H1 (cell line): Measurements from ENCODE around the gene VPS13D. TPM values are rescaled to one million over a fixed set of nuclear protein-coding genes. Genes with fewer than 3 reads are reported as not detected.

Experiments
- CTCF ChIA-PET: fragments of 300-600 bp; sonication (Branson Sonifier 250); formaldehyde crosslinking; loops from one replicate; lab custom pipeline; 2021; ENCODE audit not compliant: partially characterized antibody; lab: Charles Lee
- POLR2A ChIA-PET: fragments of 300-600 bp; sonication (Branson Sonifier 250); formaldehyde crosslinking; loops from one replicate; lab custom pipeline; 2021; ENCODE audit warnings: inconsistent platforms; ENCODE audit not compliant: partially characterized antibody; lab: Charles Lee
- DNase-seq, 2 experiments: peaks; one replicate each; pipeline versions ENCODE4 v3.0.0 to v3.0.0-alpha.2; 2010 to 2022; ENCODE audit warnings: low spot score in 2 of 2, low read depth in 1 of 2, mixed read lengths in 1 of 2
- FAIRE-seq: peaks from 2 replicates; lab custom pipeline; 2011; peaks lifted over from hg19 to GRCh38; lab: Jason Lieb, UNC
- H2AFZ ChIP-seq: 2 replicates; pipeline ENCODE4 v1.8.1; 2012; ENCODE audit warnings: low read length, inconsistent platforms
- H2AK5ac ChIP-seq: 2 replicates; pipeline ENCODE4 v1.6.1; 2013; ENCODE audit warnings: low read depth, low read length
- H2BK120ac ChIP-seq: replicated peaks from 2 replicates; pipeline ENCODE3; 2013; ENCODE audit warnings: low read depth, low read length, inconsistent platforms
- H2BK12ac ChIP-seq: 2 replicates; pipeline ENCODE4 v1.6.1; 2013; ENCODE audit warnings: low read depth, low read length
- H2BK15ac ChIP-seq: 2 replicates; pipeline ENCODE4 v1.6.1; 2013; ENCODE audit warnings: low read length
- H2BK20ac ChIP-seq: 2 replicates; pipeline ENCODE4 v1.6.1; 2013; ENCODE audit warnings: low read length
- H2BK5ac ChIP-seq: 2 replicates; pipeline ENCODE4 v1.6.1; 2013; ENCODE audit warnings: low read depth, low read length
- H3K14ac ChIP-seq: 2 replicates; pipeline ENCODE4 v1.6.1; 2013; ENCODE audit warnings: inconsistent platforms; ENCODE audit not compliant: insufficient read length
- H3K18ac ChIP-seq: 2 replicates; pipeline ENCODE4 v1.6.1; 2013; ENCODE audit warnings: low read length; ENCODE audit errors: extremely low read depth
- H3K23ac ChIP-seq: 2 replicates; pipeline ENCODE4 v1.6.1; 2013; ENCODE audit warnings: inconsistent platforms; ENCODE audit not compliant: insufficient read length
- H3K23me2 ChIP-seq: 2 replicates; pipeline ENCODE4 v1.6.1; 2013; ENCODE audit warnings: low read depth, low read length
- H3K27ac ChIP-seq: 2 replicates; pipeline ENCODE4 v1.6.1; 2011; ENCODE audit warnings: low read depth, low read length, inconsistent platforms
- H3K27me3 ChIP-seq, 4 experiments: replicated peaks in 1 of 4; 1 replicate in 1 of 4; 2 replicates in 3 of 4; pipeline versions ENCODE4 v1.6.1 to v1.8.1; 2011 to 2013; ENCODE audit warnings: low read length in 3 of 4, mild to moderate bottlenecking in 3 of 4, inconsistent platforms in 2 of 4, mixed read lengths in 2 of 4, moderate library complexity in 1 of 4; ENCODE audit not compliant: control insufficient read depth in 3 of 4, insufficient read depth in 3 of 4; ENCODE audit errors: extremely low read depth in 1 of 4
- H3K36me3 ChIP-seq, 4 experiments: 2 replicates each; pipeline versions ENCODE4 v1.6.1 to v1.8.1; 2011 to 2013; ENCODE audit warnings: mild to moderate bottlenecking in 4 of 4, low read length in 3 of 4, moderate library complexity in 2 of 4, control low read depth in 1 of 4, inconsistent platforms in 1 of 4; ENCODE audit not compliant: insufficient read depth in 4 of 4, control insufficient read depth in 2 of 4
- H3K4ac ChIP-seq: replicated peaks from 2 replicates; pipeline ENCODE3; 2013; ENCODE audit warnings: low read length, low read depth, mixed read lengths, inconsistent platforms; ENCODE audit not compliant: insufficient read length
- H3K4me1 ChIP-seq, 4 experiments: replicated peaks in 1 of 4; 1 replicate in 1 of 4; 2 replicates in 3 of 4; pipeline versions ENCODE4 v1.6.1 to v1.8.1; 2011 to 2013; ENCODE audit warnings: low read length in 3 of 4, inconsistent platforms in 2 of 4, mixed read lengths in 1 of 4; ENCODE audit not compliant: insufficient read depth in 4 of 4, control insufficient read depth in 3 of 4
- H3K4me2 ChIP-seq, 2 experiments: 2 replicates each; pipeline versions ENCODE4 v1.6.1 to v1.8.1; 2011 to 2013; ENCODE audit warnings: low read depth in 2 of 2, low read length in 2 of 2, control low read depth in 1 of 2, inconsistent platforms in 1 of 2, mild to moderate bottlenecking in 1 of 2; ENCODE audit not compliant: insufficient read depth in 1 of 2
- H3K4me3 ChIP-seq, 4 experiments: fragments of 200-600, 300-600 bp in 1 of 4; sonication (generic), shearing (Covaris generic), sonication (Bioruptor Twin) in 1 of 4; 2 replicates each; pipeline versions ENCODE4 v1.5.1 to v1.8.1; 2011 to 2016; ENCODE audit warnings: low read length in 4 of 4, low read depth in 3 of 4, control low read depth in 2 of 4, inconsistent platforms in 2 of 4, mild to moderate bottlenecking in 2 of 4, mixed read lengths in 1 of 4, moderate library complexity in 1 of 4; ENCODE audit not compliant: insufficient read depth in 2 of 4; ENCODE audit errors: extremely low read depth in 1 of 4
- H3K56ac ChIP-seq: replicated peaks from 2 replicates; pipeline ENCODE3; 2013; ENCODE audit warnings: low read depth, mild to moderate bottlenecking, mixed read lengths, low read length, inconsistent platforms; ENCODE audit not compliant: insufficient read length
- H3K79me1 ChIP-seq: 2 replicates; pipeline ENCODE4 v1.6.1; 2013; ENCODE audit warnings: low read depth, low read length, control low read depth
- H3K79me2 ChIP-seq, 2 experiments: 2 replicates each; pipeline versions ENCODE4 v1.6.1 to v1.8.1; 2012 to 2013; ENCODE audit warnings: low read length in 2 of 2, mild to moderate bottlenecking in 2 of 2, inconsistent platforms in 1 of 2; ENCODE audit not compliant: insufficient read depth in 2 of 2, control insufficient read depth in 1 of 2
- H3K9ac ChIP-seq, 4 experiments: replicated peaks in 1 of 4; 1 replicate in 1 of 4; 2 replicates in 3 of 4; pipeline versions ENCODE4 v1.6.1 to v1.8.1; 2011 to 2013; ENCODE audit warnings: low read depth in 3 of 4, low read length in 3 of 4, control low read depth in 2 of 4, mild to moderate bottlenecking in 2 of 4, moderate library complexity in 2 of 4, inconsistent platforms in 1 of 4; ENCODE audit errors: extremely low read depth in 1 of 4
- H3K9me3 ChIP-seq, 2 experiments: 2 replicates each; pipeline versions ENCODE4 v1.6.1 to v1.8.1; 2012 to 2013; ENCODE audit warnings: mild to moderate bottlenecking in 2 of 2, moderate library complexity in 2 of 2, control low read depth in 1 of 2, inconsistent platforms in 1 of 2, low read depth in 1 of 2, low read length in 1 of 2, mixed read lengths in 1 of 2; ENCODE audit not compliant: insufficient read depth in 2 of 2
- H4K20me1 ChIP-seq, 2 experiments: replicated peaks in 1 of 2; 2 replicates each; pipeline versions ENCODE3 to v1.8.1; 2011 to 2013; ENCODE audit warnings: inconsistent platforms in 2 of 2, low read length in 2 of 2, mild to moderate bottlenecking in 1 of 2; ENCODE audit not compliant: insufficient read depth in 2 of 2, control insufficient read depth in 1 of 2
- H4K5ac ChIP-seq: 2 replicates; pipeline ENCODE4 v1.6.1; 2013; ENCODE audit warnings: low read length, low read depth, mixed read lengths, inconsistent platforms; ENCODE audit not compliant: insufficient read length
- H4K8ac ChIP-seq: 2 replicates; pipeline ENCODE4 v1.8.0; 2013; ENCODE audit warnings: mild to moderate bottlenecking, moderate library complexity, low read length, inconsistent platforms; ENCODE audit not compliant: insufficient read depth; ENCODE audit errors: extremely low read depth
- H4K91ac ChIP-seq: replicated peaks from 2 replicates; pipeline ENCODE3; 2013; ENCODE audit warnings: low read length, mixed read lengths, inconsistent platforms; ENCODE audit not compliant: insufficient read length
- TAF1 ChIP-seq: IDR thresholded peaks from 2 replicates; pipeline ENCODE4 v1.6.1; 2011; ENCODE audit warnings: mild to moderate bottlenecking, low read depth, low read length
- ZNF274 ChIP-seq: IDR thresholded peaks from 2 replicates; pipeline ENCODE4 v1.7.0; 2012; ENCODE audit warnings: low read length, borderline replicate concordance; ENCODE audit errors: extremely low read depth
- WGBS, 2 experiments: shearing (Covaris generic) in 1 of 2; methylation state at CpG; one replicate each; pipeline versions ENCODE4 v1.1.6 to v1.1.7; 2013 to 2015; ENCODE audit warnings: low lambda C conversion rate in 2 of 2, mixed read lengths in 2 of 2, inconsistent platforms in 1 of 2, low coverage in 1 of 2, missing lambda C conversion rate in 1 of 2; ENCODE audit not compliant: insufficient replicate concordance in 2 of 2, insufficient coverage in 1 of 2, insufficient read length in 1 of 2; ENCODE audit errors: extremely low coverage in 1 of 2, missing lambda C conversion rate in 1 of 2; 5-methylcytosine and 5-hydroxymethylcytosine counted together
- polyA plus RNA-seq, 7 experiments: library from polyadenylated mRNA; depleted of rRNA in 3 of 7; stranded (reverse) in 5 of 7; unstranded in 2 of 7; fragments of >200 nt in 5 of 7; fragments of 200-250 nt in 2 of 7; gene quantifications; 1 replicate in 5 of 7; 2 replicates in 1 of 7; 4 replicates in 1 of 7; pipeline versions ENCODE4 v1.2.1 to v1.2.3, GENCODE V29; 2011 to 2013; ENCODE audit warnings: missing spikeins in 2 of 7, mixed read lengths in 2 of 7
- total RNA-seq: library from RNA; stranded (reverse); fragmentation: NEBNext Ultra II Directional; extraction: Animal tissue kit (Norgen Biotek cat#: 25700); gene quantifications from 2 replicates; pipeline ENCODE4 v1.2.1, GENCODE V29; 2021

Gene VPS13D
- total and polyA plus RNA-seq, 2 of the 8 experiments (the other 6 are each of a cell fraction or from before 2014, with no cell fraction given) = 10.9 to 31.2 TPM

- Histone ChIP-seq H3K4me1 (no peaks in the 10 kb centered on the region), H3K4me2 (no peak overlapping the region), H3K9me3 (no peaks in the 10 kb centered on the region), H2BK12ac (no peak overlapping the region), H3K4ac (no peak overlapping the region), H2AFZ (no peak overlapping the region), H4K8ac (no peak overlapping the region), H4K91ac (no peak overlapping the region), H3K56ac (no peak overlapping the region), H2BK5ac (no peak overlapping the region), H2BK120ac (no peak overlapping the region), H3K79me2 (no peaks in the 10 kb centered on the region), H4K5ac (no peak overlapping the region), H3K14ac (no peak overlapping the region), H3K23ac (no peak overlapping the region), H3K27ac (no peak overlapping the region), H3K18ac (no peak overlapping the region), H3K27me3 (no peaks in the 10 kb centered on the region), H3K79me1 (no peaks in the 10 kb centered on the region), H3K36me3 (peaks cover 0 to 10% (median 2%) of the 10 kb centered on the region in 4 experiments; a peak in 2 of 8 replicates), H2BK20ac (no peak overlapping the region), H3K4me3 (no peak overlapping the region), H4K20me1 (no peaks in the 10 kb centered on the region), H3K23me2 (no peaks in the 10 kb centered on the region), H2AK5ac (no peak overlapping the region), H2BK15ac (no peak overlapping the region), H3K9ac (no peak overlapping the region)
- FAIRE-seq = no peak
- whole genome bisulfite sequencing, 2 experiments = 70% methylated on average over 1 of the region's 1 CpG; no CpG with 5 or more reads in 1 of the 2 experiments
- no peak for DNase-seq
- CTCF ChIA-PET = interaction anchor here (0.6 to 2.6 kb wide), 7 partner anchors 8 to 245 kb away, joined by 3 to 15 read pairs (median 4); no protein-coding TSS in a partner anchor
- TF ChIP-seq ZNF274 (no peak), TAF1 (no peak)
- POLR2A ChIA-PET = no interaction called here
Observed at GRCh38 chr1:12416101-12416500, 186.3 kb downstream of the VPS13D start.
